Natural killer cell (primary cell): ENCODE data around the gene SMARCD3. TPM values are rescaled to one million over a fixed set of nuclear protein-coding genes. Genes with fewer than 3 reads are reported as not detected.

Source experiments
- ATAC-seq, 3 donors: fragments of 150-1000 bp in 2 of 3; fragments of 200-7000 bp in 1 of 3; cut with Tn5 transposase; 1 replicate in 1 of 3; 2 replicates in 2 of 3; pipeline ENCODE4 v1.10.0; 2021; ENCODE audit warnings: mild to moderate bottlenecking in 2 of 3, moderate library complexity in 2 of 3
- DNase-seq, 2 donors: peaks; one replicate each; pipeline versions ENCODE4 v3.0.0 to v3.0.0-alpha.2; 2013 to 2021; ENCODE audit warnings: mixed read lengths in 1 of 2
- H3K27ac ChIP-seq: one replicate; pipeline ENCODE4 v1.5.1; 2013; ENCODE audit warnings: mild to moderate bottlenecking, low read length
- H3K27me3 ChIP-seq: one replicate; pipeline ENCODE4 v1.6.1; 2013; ENCODE audit warnings: low read length; ENCODE audit not compliant: control insufficient read depth, insufficient read depth
- H3K36me3 ChIP-seq: one replicate; pipeline ENCODE4 v1.6.1; 2013; ENCODE audit warnings: low read length; ENCODE audit not compliant: control insufficient read depth, insufficient read depth
- H3K4me1 ChIP-seq: one replicate; pipeline ENCODE4 v1.6.1; 2013; ENCODE audit warnings: low read length; ENCODE audit not compliant: control insufficient read depth, insufficient read depth
- H3K4me3 ChIP-seq: one replicate; pipeline ENCODE4 v1.5.1; 2013; ENCODE audit warnings: low read length
- H3K9me3 ChIP-seq: one replicate; pipeline ENCODE4 v1.6.1; 2013; ENCODE audit warnings: low read length; ENCODE audit not compliant: control insufficient read depth, insufficient read depth
- H3K27ac Mint-ChIP-seq, 2 donors: one replicate each; pipeline ENCODE4 v1.8.0; 2022; ENCODE audit warnings: mild to moderate bottlenecking in 2 of 2, mixed read lengths in 2 of 2, moderate library complexity in 1 of 2
- H3K27me3 Mint-ChIP-seq, 2 donors: one replicate each; pipeline ENCODE4 v1.8.0; 2022; ENCODE audit warnings: low read depth in 2 of 2, mixed read lengths in 2 of 2
- H3K36me3 Mint-ChIP-seq: one replicate; pipeline ENCODE4 v1.8.0; 2022; ENCODE audit warnings: mixed read lengths
- H3K4me1 Mint-ChIP-seq, 2 donors: one replicate each; pipeline ENCODE4 v1.8.0; 2022; ENCODE audit warnings: mixed read lengths in 2 of 2
- H3K4me3 Mint-ChIP-seq: one replicate; pipeline ENCODE4 v1.8.0; 2022; ENCODE audit warnings: mild to moderate bottlenecking, moderate library complexity, mixed read lengths
- H3K9me3 Mint-ChIP-seq, 2 donors: one replicate each; pipeline ENCODE4 v1.8.0; 2022; ENCODE audit warnings: mixed read lengths in 2 of 2
- CTCF ChIP-seq: fragments of 200-600 bp; IDR thresholded peaks from one replicate; pipeline ENCODE4 v1.8.0; 2022; ENCODE audit warnings: antibody characterized with exemption
- WGBS: methylation state at CpG from one replicate; pipeline ENCODE4 v1.1.7; 2013; ENCODE audit warnings: missing lambda C conversion rate; ENCODE audit not compliant: insufficient coverage; 5-methylcytosine and 5-hydroxymethylcytosine counted together
- intact Hi-C: fragments of 100-400 bp; cut with micrococcal nuclease; formaldehyde crosslinking; loops from one replicate; pipeline ENCODE4 v1.14.2; 2022
- total RNA-seq, 4 donors: library from RNA; stranded (reverse); fragments of 120-200 nt in 1 of 4; gene quantifications; one replicate each; pipeline versions ENCODE4 v1.2.3 to v1.2.4, GENCODE V29; 2013 to 2022

The SMARCD3 gene
- total RNA-seq, 3 donors from 2014 or later (not counting 1 experiment from before 2014, with no cell fraction given) = 3.1 to 8.7 (median 6.5) TPM

DNA sequence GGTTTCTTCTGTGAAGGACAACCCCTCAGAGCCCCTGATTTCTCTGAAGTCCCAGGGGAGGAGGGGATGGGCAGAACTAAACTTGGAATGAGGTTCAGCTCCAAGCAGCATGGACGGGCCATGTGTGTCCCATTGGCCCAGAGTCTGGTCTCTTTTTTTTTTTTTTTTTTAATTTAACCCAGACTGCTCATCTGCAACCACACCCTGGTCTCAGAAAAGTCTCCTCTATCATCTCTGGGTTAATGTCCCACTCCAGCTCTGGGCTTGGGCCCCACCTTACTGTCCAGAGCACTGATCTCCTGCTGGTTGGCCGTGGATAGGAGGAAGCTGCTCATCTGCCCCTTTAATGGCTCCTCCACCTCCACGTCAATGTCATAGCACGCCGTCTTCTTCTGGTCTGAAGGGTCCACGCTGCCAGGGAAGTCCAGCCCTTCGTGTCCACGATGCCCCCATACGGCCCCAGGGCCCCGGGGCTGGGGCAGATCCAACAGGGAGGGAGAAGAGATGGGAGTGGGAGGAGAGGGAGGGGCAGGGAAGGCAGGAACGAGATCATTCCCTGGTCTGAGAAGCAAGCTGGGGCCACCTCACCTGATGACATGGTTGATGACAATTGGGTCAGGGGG is 8.5 kb downstream of the SMARCD3 start:
- intact Hi-C loops = no loop called here
- Mint-ChIP-seq H3K36me3 (no peaks in the 10 kb centered on the region), H3K4me1 (peaks cover 24 to 31% of the 10 kb centered on the region in 2 donors), H3K27me3 (no peaks in the 10 kb centered on the region), H3K4me3 (no peak overlapping the region), H3K9me3 (no peaks in the 10 kb centered on the region), H3K27ac (no peak overlapping the region)
- Histone ChIP-seq H3K4me1 (peaks cover 23% of the 10 kb centered on the region), H3K4me3 (no peak overlapping the region), H3K27me3 (peaks cover 6% of the 10 kb centered on the region), H3K27ac (no peak overlapping the region), H3K36me3 (peaks cover 25% of the 10 kb centered on the region), H3K9me3 (no peaks in the 10 kb centered on the region)
- TF ChIP-seq CTCF = no peak
- no peak for DNase-seq
- WGBS = 93% methylated on average over 10 of the region's 11 CpGs
- no peak for ATAC-seq

GRCh38 chr7:151238924-151239836 is 9.3 kb downstream of the SMARCD3 start:
- no peaks in the 10 kb centered on the region for H3K36me3 Mint-ChIP-seq
- no peaks in the 10 kb centered on the region for H3K27me3 Mint-ChIP-seq
- intact Hi-C loops = no loop called here
- TF ChIP-seq CTCF = no peak
- Histone ChIP-seq H3K4me3 (no peak overlapping the region), H3K27me3 (no peaks in the 10 kb centered on the region), H3K27ac (no peak overlapping the region), H3K9me3 (no peaks in the 10 kb centered on the region), H3K36me3 (peaks cover 27% of the 10 kb centered on the region), H3K4me1 (peaks cover 18% of the 10 kb centered on the region)
- peaks cover 21 to 28% of the 10 kb centered on the region in 2 donors for H3K4me1 Mint-ChIP-seq
- ATAC-seq (no peak), DNase-seq (no peak)
- no peak overlapping the region for H3K4me3 Mint-ChIP-seq
- H3K9me3 Mint-ChIP-seq = no peaks in the 10 kb centered on the region
- H3K27ac Mint-ChIP-seq = no peak overlapping the region
- 93% methylated on average over 25 of the region's 25 CpGs for WGBS

DNA sequence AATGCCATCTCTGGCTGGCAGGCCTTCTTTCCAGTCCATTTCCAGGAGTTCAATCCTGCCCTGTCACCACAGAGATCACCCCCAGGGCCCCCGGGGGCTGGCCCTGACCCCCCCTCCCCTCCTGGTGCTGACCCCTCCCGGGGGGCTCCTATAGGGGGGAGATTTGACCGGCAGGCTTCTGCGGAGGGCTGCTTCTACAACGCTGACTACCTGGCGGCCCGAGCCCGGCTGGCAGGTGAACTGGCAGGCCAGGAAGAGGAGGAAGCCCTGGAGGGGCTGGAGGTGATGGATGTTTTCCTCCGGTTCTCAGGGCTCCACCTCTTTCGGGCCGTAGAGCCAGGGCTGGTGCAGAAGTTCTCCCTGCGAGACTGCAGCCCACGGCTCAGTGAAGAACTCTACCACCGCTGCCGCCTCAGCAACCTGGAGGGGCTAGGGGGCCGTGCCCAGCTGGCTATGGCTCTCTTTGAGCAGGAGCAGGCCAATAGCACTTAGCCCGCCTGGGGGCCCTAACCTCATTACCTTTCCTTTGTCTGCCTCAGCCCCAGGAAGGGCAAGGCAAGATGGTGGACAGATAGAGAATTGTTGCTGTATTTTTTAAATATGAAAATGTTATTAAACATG is 10.2 kb downstream of the SMARCD3 start:
- no peaks in the 10 kb centered on the region for H3K27me3 Mint-ChIP-seq
- intact Hi-C loops = no loop called here
- no peak for DNase-seq
- H3K27ac Mint-ChIP-seq = no peak overlapping the region
- H3K4me1 Mint-ChIP-seq = peaks cover 22 to 28% of the 10 kb centered on the region in 2 donors
- no peak overlapping the region for H3K27ac ChIP-seq
- H3K4me3 Mint-ChIP-seq = no peak overlapping the region
- peaks cover 27% of the 10 kb centered on the region for H3K36me3 ChIP-seq
- 85% methylated on average over 16 of the region's 17 CpGs for WGBS
- no peaks in the 10 kb centered on the region for H3K27me3 ChIP-seq
- ATAC-seq = no peak
- no peaks in the 10 kb centered on the region for H3K9me3 ChIP-seq
- no peaks in the 10 kb centered on the region for H3K9me3 Mint-ChIP-seq
- H3K4me3 ChIP-seq = no peak overlapping the region
- no peaks in the 10 kb centered on the region for H3K36me3 Mint-ChIP-seq
- peaks cover 18% of the 10 kb centered on the region for H3K4me1 ChIP-seq
- no peak for TF ChIP-seq CTCF
